ENCODE results near the gene TRIM44.

TRIM44 gene

DNA sequence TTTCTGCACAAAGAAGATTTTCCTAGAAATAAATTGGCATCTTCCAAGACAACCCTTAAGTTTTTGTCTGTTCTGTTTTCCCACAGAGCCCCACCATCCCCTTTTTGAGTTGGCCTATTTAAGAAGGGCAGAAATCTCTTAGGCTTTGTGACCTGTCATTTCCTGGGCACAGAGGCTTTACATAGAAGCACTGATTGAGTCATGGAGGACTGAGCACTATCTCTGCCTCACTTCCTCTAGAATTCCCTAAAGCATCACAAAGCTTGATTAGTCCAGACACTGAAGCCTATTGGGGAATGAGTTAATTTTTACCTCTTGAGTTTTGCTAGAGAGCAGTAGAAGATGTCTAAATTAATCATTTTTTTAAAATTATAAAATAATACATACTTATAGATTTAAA lies 25.4 kb downstream of the TRIM44 start:
- TF ChIP-seq, protein P1, sequence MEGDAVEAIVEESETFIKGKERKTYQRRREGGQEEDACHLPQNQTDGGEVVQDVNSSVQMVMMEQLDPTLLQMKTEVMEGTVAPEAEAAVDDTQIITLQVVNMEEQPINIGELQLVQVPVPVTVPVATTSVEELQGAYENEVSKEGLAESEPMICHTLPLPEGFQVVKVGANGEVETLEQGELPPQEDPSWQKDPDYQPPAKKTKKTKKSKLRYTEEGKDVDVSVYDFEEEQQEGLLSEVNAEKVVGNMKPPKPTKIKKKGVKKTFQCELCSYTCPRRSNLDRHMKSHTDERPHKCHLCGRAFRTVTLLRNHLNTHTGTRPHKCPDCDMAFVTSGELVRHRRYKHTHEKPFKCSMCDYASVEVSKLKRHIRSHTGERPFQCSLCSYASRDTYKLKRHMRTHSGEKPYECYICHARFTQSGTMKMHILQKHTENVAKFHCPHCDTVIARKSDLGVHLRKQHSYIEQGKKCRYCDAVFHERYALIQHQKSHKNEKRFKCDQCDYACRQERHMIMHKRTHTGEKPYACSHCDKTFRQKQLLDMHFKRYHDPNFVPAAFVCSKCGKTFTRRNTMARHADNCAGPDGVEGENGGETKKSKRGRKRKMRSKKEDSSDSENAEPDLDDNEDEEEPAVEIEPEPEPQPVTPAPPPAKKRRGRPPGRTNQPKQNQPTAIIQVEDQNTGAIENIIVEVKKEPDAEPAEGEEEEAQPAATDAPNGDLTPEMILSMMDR (IDR thresholded peaks at IDR 0.05; ENCODE audit: low read depth, low read length, missing control alignments), result no peak
- no peak overlapping the region for H3K4me3 ChIP-seq (replicated peaks; ENCODE audit: low read depth, low read length)
- DNase-seq (ENCODE audit: extremely low read depth, low read depth), result no peak

DNA sequence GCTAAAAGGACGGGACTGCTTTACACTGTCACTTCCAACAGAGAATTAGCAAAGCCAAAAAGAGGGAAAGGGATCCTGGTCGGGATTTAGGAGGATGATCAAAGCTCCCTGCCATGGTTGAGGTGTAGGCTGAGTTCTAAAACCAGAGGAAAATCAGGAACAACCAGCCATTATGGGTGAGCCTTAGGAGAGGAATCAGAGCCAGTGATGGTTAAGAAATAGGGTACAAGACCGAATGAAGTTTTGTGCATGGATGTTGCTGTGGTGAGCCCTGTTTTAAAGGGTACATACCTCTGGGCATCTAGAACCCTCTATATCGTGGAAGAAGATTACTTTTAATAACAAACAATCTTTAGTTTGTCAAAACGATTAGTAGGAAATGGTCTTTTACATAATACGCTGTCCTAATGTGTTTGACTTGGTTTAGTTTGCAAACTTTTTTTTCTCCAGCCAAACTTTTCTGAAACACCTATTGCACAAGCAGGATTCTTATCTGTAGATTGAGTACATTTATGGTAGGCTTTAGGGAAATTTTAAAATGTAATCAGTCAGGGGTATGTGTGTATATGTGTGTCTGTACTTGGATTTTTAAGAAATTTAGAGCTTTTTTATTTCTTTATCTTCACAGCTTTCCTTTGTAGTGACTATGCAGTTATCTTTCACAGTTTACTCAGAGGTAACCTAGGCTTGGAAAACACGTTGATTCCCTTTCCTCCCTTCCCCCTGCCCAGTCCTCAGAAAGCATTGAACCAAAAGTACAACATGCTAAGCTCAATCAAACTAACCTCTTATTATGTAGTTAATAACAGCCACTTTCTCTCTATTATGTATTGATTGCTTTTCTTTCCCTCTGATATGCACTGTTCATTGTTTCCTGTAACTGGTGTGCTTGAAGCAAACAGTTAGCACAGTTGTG lies 26.8 kb downstream of the TRIM44 start:
- DNase-seq (ENCODE audit: extremely low read depth, low read depth), result no peak
- TF ChIP-seq, protein P1 (IDR thresholded peaks at IDR 0.05; ENCODE audit: low read depth, low read length, missing control alignments), result no peak
- no peak overlapping the region for H3K4me3 ChIP-seq (replicated peaks; ENCODE audit: low read depth, low read length)

DNA sequence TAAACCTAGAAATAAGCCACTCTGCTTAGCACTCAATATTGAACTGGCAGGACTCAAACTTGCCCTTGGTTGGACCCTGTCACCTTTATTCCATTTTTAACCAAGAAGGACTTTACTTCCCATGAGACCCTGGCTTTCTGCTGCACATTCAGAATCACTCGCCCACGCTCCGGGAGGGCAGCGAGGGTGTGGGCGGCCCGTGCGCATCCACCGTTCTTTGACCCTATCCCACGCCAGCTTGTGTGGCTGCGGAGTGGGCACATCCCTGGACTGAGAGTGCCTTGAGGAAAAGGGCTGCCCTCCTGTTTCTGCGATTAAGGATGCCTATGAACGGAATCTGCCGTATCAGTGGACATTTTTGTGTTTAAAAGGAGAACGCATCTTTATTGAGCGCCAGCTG lies 39.6 kb downstream of the TRIM44 start:
- TF ChIP-seq, protein P1 (IDR thresholded peaks at IDR 0.05; ENCODE audit: low read depth, low read length, missing control alignments), result no peak
- no peak for DNase-seq (ENCODE audit: extremely low read depth, low read depth)

DNA sequence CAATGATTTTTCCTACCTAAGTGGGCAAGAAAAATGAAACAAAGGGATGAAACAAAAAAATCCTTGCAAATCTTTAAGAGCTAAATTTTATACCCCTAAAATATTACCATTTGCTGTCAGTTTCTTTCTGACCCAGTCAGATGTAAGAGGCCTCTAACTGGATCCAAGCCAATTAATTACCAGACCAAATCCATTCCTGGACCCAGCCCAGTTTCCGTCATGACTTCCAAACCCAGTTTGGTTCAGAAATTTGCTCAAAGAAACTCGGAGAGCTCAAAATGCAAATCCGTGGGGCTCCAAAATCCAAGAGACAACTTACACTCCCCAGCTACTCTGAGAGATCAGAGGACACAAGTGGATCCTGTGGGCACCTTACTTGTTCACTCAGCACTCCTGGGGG lies 46.8 kb downstream of the TRIM44 start:
- TF ChIP-seq, protein P1 (IDR thresholded peaks at IDR 0.05; ENCODE audit: low read depth, low read length, missing control alignments), result no peak
- DNase-seq (ENCODE audit: extremely low read depth, low read depth), result no peak
- no peak overlapping the region for H3K4me3 ChIP-seq (replicated peaks; ENCODE audit: low read depth, low read length)

More for the DNA sequence above, 39.6 kb downstream of the TRIM44 start:
- no peak overlapping the region for H3K4me3 ChIP-seq (replicated peaks; ENCODE audit: low read depth, low read length)

DNA sequence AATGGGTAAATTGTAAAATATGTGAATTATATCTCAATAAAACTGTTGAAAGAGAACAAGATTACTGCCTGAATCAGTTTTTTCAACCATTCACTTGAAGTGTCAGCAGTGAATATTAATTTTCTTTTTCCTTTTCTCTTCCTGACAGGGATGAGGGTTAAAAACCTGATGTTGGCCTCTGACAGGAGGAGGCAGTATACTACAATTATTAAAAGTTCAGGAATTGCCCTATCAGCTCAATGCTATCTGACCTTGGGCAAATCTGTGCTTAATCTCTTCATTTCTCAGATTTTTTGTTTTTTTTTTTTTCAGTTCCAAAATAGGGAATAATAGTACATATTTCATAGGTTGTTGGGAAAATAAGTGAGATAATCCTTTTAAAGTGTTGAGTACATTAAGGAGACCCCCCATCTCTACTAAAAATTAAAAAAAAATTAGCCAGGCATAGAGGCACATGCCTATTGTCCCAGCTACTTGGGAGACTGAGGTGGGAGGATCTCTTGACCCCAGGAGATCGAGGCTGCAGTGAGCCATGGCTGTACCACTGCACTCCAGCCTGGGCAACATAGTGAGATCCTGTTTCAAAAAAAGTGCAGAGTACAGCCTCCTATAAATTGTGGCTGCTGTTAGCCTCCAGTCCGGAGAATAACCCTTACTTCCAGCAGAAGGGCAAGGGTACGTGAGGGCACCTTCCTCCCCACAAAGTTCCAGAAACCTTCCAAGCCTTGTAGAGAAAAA lies 48.8 kb downstream of the TRIM44 start:
- no peak overlapping the region for H3K4me3 ChIP-seq (replicated peaks; ENCODE audit: low read depth, low read length)
- no peak for DNase-seq (ENCODE audit: extremely low read depth, low read depth)
- TF ChIP-seq, protein P1 (IDR thresholded peaks at IDR 0.05; ENCODE audit: low read depth, low read length, missing control alignments), result peak; percentile 5

DNA sequence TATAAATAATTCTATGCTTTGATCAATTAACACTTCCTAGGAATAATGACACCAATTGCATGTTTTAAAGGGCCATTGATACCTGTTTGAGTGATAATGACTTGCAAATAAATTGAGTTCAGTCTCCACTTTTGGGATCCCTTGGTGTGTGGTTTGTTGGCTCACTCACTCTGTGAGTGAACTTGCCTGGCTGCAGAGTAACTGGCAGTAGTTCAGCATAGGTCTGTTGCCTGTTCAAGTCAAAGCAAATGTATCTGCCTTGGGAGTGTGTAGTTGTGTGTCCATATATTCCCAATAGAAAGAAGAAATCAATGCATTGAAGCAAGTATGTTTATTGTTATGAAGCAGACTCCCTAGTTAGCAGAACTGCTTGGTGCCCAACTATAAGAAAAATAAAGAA lies 49.3 kb downstream of the TRIM44 start:
- TF ChIP-seq, protein P1 (IDR thresholded peaks at IDR 0.05; ENCODE audit: low read depth, low read length, missing control alignments), result no peak
- DNase-seq (ENCODE audit: extremely low read depth, low read depth), result no peak

More for the DNA sequence above, 49.3 kb downstream of the TRIM44 start:
- no peak overlapping the region for H3K4me3 ChIP-seq (replicated peaks; ENCODE audit: low read depth, low read length)
